MCF 10A (cell line): Measurements from ENCODE around the gene XXYLT1. TPM values are rescaled to one million over a fixed set of nuclear protein-coding genes. Genes with fewer than 3 reads are reported as not detected.

ENCODE experiments used
- BruUV-seq: library from RNA; stranded (reverse); fragments of 400-500 nt; replicated peaks from 2 replicates; lab custom pipeline; 2021; lab: Mats Ljungman, UMichigan
- CTCF ChIA-PET: fragments of 300-600 bp; sonication (Branson Sonifier 250); formaldehyde crosslinking; extraction: SDS; loops from one replicate; lab custom pipeline; 2021; ENCODE audit warnings: antibody characterized with exemption, inconsistent platforms; lab: Yijun Ruan, JAX
- POLR2A ChIA-PET: fragments of 300-600, 350-650 bp; sonication (Branson Sonifier 250); formaldehyde crosslinking; extraction: SDS; loops from one replicate; lab custom pipeline; 2020; ENCODE audit warnings: antibody characterized with exemption, inconsistent platforms; lab: Yijun Ruan, JAX
- DNase-seq: peaks from one replicate; pipeline ENCODE4 v3.0.0-alpha.2; 2018; ENCODE audit not compliant: unreplicated experiment
- H3K27ac Mint-ChIP-seq: one replicate; pipeline ENCODE4 v1.8.0; 2022; ENCODE audit warnings: mild to moderate bottlenecking, low read depth, mixed read lengths; ENCODE audit not compliant: unreplicated experiment
- H3K27me3 Mint-ChIP-seq: one replicate; pipeline ENCODE4 v1.8.0; 2022; ENCODE audit warnings: mixed read lengths; ENCODE audit not compliant: insufficient read depth, unreplicated experiment
- H3K36me3 Mint-ChIP-seq: one replicate; pipeline ENCODE4 v1.8.0; 2022; ENCODE audit warnings: mild to moderate bottlenecking, moderate library complexity, mixed read lengths; ENCODE audit not compliant: insufficient read depth, unreplicated experiment
- H3K4me1 Mint-ChIP-seq: one replicate; pipeline ENCODE4 v1.8.0; 2022; ENCODE audit warnings: mixed read lengths; ENCODE audit not compliant: insufficient read depth, unreplicated experiment
- H3K4me3 Mint-ChIP-seq: one replicate; pipeline ENCODE4 v1.8.0; 2022; ENCODE audit warnings: mild to moderate bottlenecking, moderate library complexity, mixed read lengths; ENCODE audit not compliant: unreplicated experiment
- H3K9me3 Mint-ChIP-seq: one replicate; pipeline ENCODE4 v1.8.0; 2022; ENCODE audit warnings: mixed read lengths; ENCODE audit not compliant: unreplicated experiment
- CTCF ChIP-seq: fragments of 200-600 bp; IDR thresholded peaks from one replicate; pipeline ENCODE4 v1.8.0; 2022; ENCODE audit warnings: antibody characterized with exemption, mild to moderate bottlenecking; ENCODE audit not compliant: unreplicated experiment
- intact Hi-C: fragments of 100-400 bp; cut with micrococcal nuclease; formaldehyde crosslinking; loops from 2 replicates; pipeline ENCODE4 v1.14.1; 2022
- total RNA-seq: library from RNA; stranded (reverse); gene quantifications from 2 replicates; pipeline ENCODE4 v1.2.3, GENCODE V29; 2022

The XXYLT1 gene
- total RNA-seq, 1 experiment from 2014 or later: 10.0 TPM

GRCh38 chr3:195139091-195139875 lies 131.7 kb downstream of the XXYLT1 start:
- peaks cover 18% of the 10 kb centered on the region for H3K4me1 Mint-ChIP-seq
- H3K36me3 Mint-ChIP-seq: peaks cover 11% of the 10 kb centered on the region
- H3K27ac Mint-ChIP-seq: peak overlapping the region; percentile 64
- POLR2A ChIA-PET: interaction anchor here (0.8 to 2.7 kb wide), 14 partner anchors 9 to 467 kb away, joined by 3 to 22 read pairs (median 6); partner anchors contain the start of genes FAM43A and LSG1
- peaks cover 14% of the 10 kb centered on the region for H3K9me3 Mint-ChIP-seq
- TF ChIP-seq CTCF: no peak
- H3K4me3 Mint-ChIP-seq: peak overlapping the region; percentile 47
- DNase-seq: no peak
- H3K27me3 Mint-ChIP-seq: no peaks in the 10 kb centered on the region
- no TSS peak for BruUV-seq
- CTCF ChIA-PET: interaction anchor here (0.9 to 1.4 kb wide), 6 partner anchors 17 to 457 kb away, joined by 3 to 5 read pairs (median 3); no protein-coding TSS in a partner anchor
- intact Hi-C loops: no loop called here

GRCh38 chr3:195137638-195138588 lies 133.0 kb downstream of the XXYLT1 start:
- Mint-ChIP-seq H3K4me1 (peaks cover 18% of the 10 kb centered on the region), H3K36me3 (peaks cover 11% of the 10 kb centered on the region), H3K4me3 (no peak overlapping the region), H3K9me3 (peaks cover 14% of the 10 kb centered on the region), H3K27me3 (no peaks in the 10 kb centered on the region), H3K27ac (no peak overlapping the region)
- intact Hi-C loops: no loop called here
- CTCF ChIA-PET: interaction anchor here (0.7 to 1.3 kb wide), 2 partner anchors 123 to 734 kb away, joined by 3 to 4 read pairs; no protein-coding TSS in a partner anchor
- POLR2A ChIA-PET: interaction anchor here (2.0 to 2.7 kb wide), 2 partner anchors 50 to 266 kb away, joined by 7 to 22 read pairs; no protein-coding TSS in a partner anchor
- TF ChIP-seq CTCF: no peak
- BruUV-seq: no TSS peak
- DNase-seq: no peak

GRCh38 chr3:195135917-195136316 lies 135.0 kb downstream of the XXYLT1 start:
- DNase-seq: no peak
- intact Hi-C loops: no loop called here
- Mint-ChIP-seq H3K27me3 (no peaks in the 10 kb centered on the region), H3K4me1 (peaks cover 22% of the 10 kb centered on the region), H3K36me3 (peaks cover 6% of the 10 kb centered on the region), H3K9me3 (peaks cover 7% of the 10 kb centered on the region), H3K27ac (no peak overlapping the region), H3K4me3 (no peak overlapping the region)
- TF ChIP-seq CTCF: no peak
- ChIA-PET POLR2A (no interaction called here), CTCF (no interaction called here)
- BruUV-seq: no TSS peak
